WTC11 (cell line): ENCODE measurements around the gene BUD23. TPM values are rescaled to one million over a fixed set of nuclear protein-coding genes. Genes with fewer than 3 reads are reported as not detected.

Experiments used
- ATAC-seq: fragments of 200-7000 bp; cut with Tn5 transposase; 2 replicates; pipeline ENCODE4 v1.10.0; 2021; ENCODE audit warnings: mild to moderate bottlenecking, moderate library complexity
- CTCF ChIA-PET: fragments of 300-600 bp; sonication (Branson Sonifier 250); formaldehyde crosslinking; loops from one replicate; lab custom pipeline; 2021; ENCODE audit warnings: antibody characterized with exemption; lab: Charles Lee
- POLR2A ChIA-PET: fragments of 350-600 bp; sonication (Branson Sonifier 250); formaldehyde crosslinking; loops from one replicate; lab custom pipeline; 2021; ENCODE audit warnings: antibody characterized with exemption; lab: Charles Lee
- DNase-seq: peaks from one replicate; pipeline ENCODE4 v3.0.0; 2021; ENCODE audit warnings: low spot score
- H3K27ac Mint-ChIP-seq: 2 replicates; pipeline ENCODE4 v1.8.0; 2021; ENCODE audit warnings: mixed read lengths
- H3K27me3 Mint-ChIP-seq: 2 replicates; pipeline ENCODE4 v1.8.0; 2021; ENCODE audit warnings: low read depth, mild to moderate bottlenecking, moderate library complexity, mixed read lengths
- H3K36me3 Mint-ChIP-seq: 2 replicates; pipeline ENCODE4 v1.8.0; 2021; ENCODE audit warnings: mixed read lengths
- H3K4me1 Mint-ChIP-seq: 2 replicates; pipeline ENCODE4 v1.8.0; 2022; ENCODE audit warnings: mixed read lengths
- H3K4me3 Mint-ChIP-seq: 2 replicates; pipeline ENCODE4 v1.8.0; 2021; ENCODE audit warnings: mild to moderate bottlenecking, moderate library complexity, mixed read lengths
- H3K9me3 Mint-ChIP-seq: 2 replicates; pipeline ENCODE4 v1.8.0; 2021; ENCODE audit warnings: mixed read lengths
- FOXJ3 ChIP-seq: sonication (generic); formaldehyde crosslinking; IDR thresholded peaks from 2 replicates; pipeline ENCODE4 v1.9.0; 2021; ENCODE audit warnings: missing genetic modification reagents, mild to moderate bottlenecking, borderline replicate concordance
- GABPB1 ChIP-seq: sonication (generic); formaldehyde crosslinking; IDR thresholded peaks from 2 replicates; pipeline ENCODE4 v1.8.1; 2023; ENCODE audit warnings: mild to moderate bottlenecking, missing genetic modification reagents
- IRF2 ChIP-seq: sonication (generic); formaldehyde crosslinking; IDR thresholded peaks from 2 replicates; pipeline ENCODE4 v1.8.0; 2022; ENCODE audit warnings: low read depth, missing genetic modification reagents, borderline replicate concordance
- JUN ChIP-seq: sonication (generic); formaldehyde crosslinking; IDR thresholded peaks from 2 replicates; pipeline ENCODE4 v1.8.0; 2023; ENCODE audit warnings: mild to moderate bottlenecking, missing genetic modification reagents
- MXD4 ChIP-seq: fragments of 250-450 bp; sonication (Bioruptor Pico); IDR thresholded peaks from 2 replicates; pipeline ENCODE4 v1.8.0; 2021; ENCODE audit warnings: mild to moderate bottlenecking, moderate library complexity, borderline replicate concordance
- NFE2L1 ChIP-seq: sonication (generic); formaldehyde crosslinking; IDR thresholded peaks from 2 replicates; pipeline ENCODE4 v1.8.1; 2023; ENCODE audit warnings: missing genetic modification reagents
- NR3C1 ChIP-seq: sonication (generic); formaldehyde crosslinking; conservative IDR thresholded peaks from 2 replicates; pipeline ENCODE4 v1.8.1; 2023; ENCODE audit warnings: low read depth, mild to moderate bottlenecking, missing genetic modification reagents
- RELA ChIP-seq: sonication (generic); formaldehyde crosslinking; IDR thresholded peaks from 2 replicates; pipeline ENCODE4 v1.8.1; 2022; ENCODE audit warnings: missing genetic modification reagents, mild to moderate bottlenecking, borderline replicate concordance
- SMAD4 ChIP-seq: sonication (generic); formaldehyde crosslinking; IDR thresholded peaks from 2 replicates; pipeline ENCODE4 v1.8.0; 2022; ENCODE audit warnings: mild to moderate bottlenecking, missing genetic modification reagents
- ZNF121 ChIP-seq: sonication (generic); formaldehyde crosslinking; IDR thresholded peaks from 2 replicates; pipeline ENCODE4 v1.8.0; 2023; ENCODE audit warnings: missing genetic modification reagents
- ZNF138 ChIP-seq: sonication (generic); formaldehyde crosslinking; conservative IDR thresholded peaks from 2 replicates; pipeline ENCODE4 v1.8.1; 2022; ENCODE audit warnings: mild to moderate bottlenecking, moderate library complexity, missing genetic modification reagents
- ZNF396 ChIP-seq: fragments of 250-450 bp; sonication (Bioruptor Pico); IDR thresholded peaks from 2 replicates; pipeline ENCODE4 v1.8.0; 2021; ENCODE audit warnings: mild to moderate bottlenecking, moderate library complexity, borderline replicate concordance
- ZNF423 ChIP-seq: fragments of 250-450 bp; sonication (Bioruptor Pico); IDR thresholded peaks from 2 replicates; pipeline ENCODE4 v2.1.2; 2022; ENCODE audit warnings: mild to moderate bottlenecking, moderate library complexity
- total RNA-seq: library from RNA; stranded (reverse); gene quantifications from 3 replicates; pipeline ENCODE4 v1.2.3, GENCODE V29; 2021
- TF ChIP-seq, protein P1 (sequence below): sonication (generic); formaldehyde crosslinking; IDR thresholded peaks from 2 replicates; pipeline ENCODE4 v1.8.0; 2023; ENCODE audit warnings: missing genetic modification reagents, mild to moderate bottlenecking, borderline replicate concordance
- TF ChIP-seq, protein P2 (sequence below): sonication (generic); formaldehyde crosslinking; IDR thresholded peaks from 2 replicates; pipeline ENCODE4 v1.8.1; 2023; ENCODE audit warnings: mild to moderate bottlenecking, missing genetic modification reagents
- TF ChIP-seq, protein P3 (sequence below): sonication (generic); formaldehyde crosslinking; IDR thresholded peaks from 2 replicates; pipeline ENCODE4 v1.8.0; 2022; ENCODE audit warnings: mild to moderate bottlenecking, missing genetic modification reagents
- TF ChIP-seq, protein P4 (sequence below): fragments of 250-450 bp; sonication (Bioruptor Pico); IDR thresholded peaks from 2 replicates; pipeline ENCODE4 v1.9.0; 2021; ENCODE audit warnings: mild to moderate bottlenecking
- TF ChIP-seq, protein P5 (sequence below): fragments of 250-450 bp; sonication (Bioruptor Pico); IDR thresholded peaks from 2 replicates; pipeline ENCODE4 v1.9.0; 2021; ENCODE audit warnings: mild to moderate bottlenecking, borderline replicate concordance
- TF ChIP-seq, protein P6 (sequence below): sonication (generic); formaldehyde crosslinking; IDR thresholded peaks from 2 replicates; pipeline ENCODE4 v1.8.1; 2022; ENCODE audit warnings: missing genetic modification reagents, borderline replicate concordance
- TF ChIP-seq, protein P7 (sequence below): sonication (generic); formaldehyde crosslinking; IDR thresholded peaks from 2 replicates; pipeline ENCODE4 v1.8.1; 2022; ENCODE audit warnings: low read depth, mild to moderate bottlenecking, moderate library complexity, missing genetic modification reagents, borderline replicate concordance
- TF ChIP-seq, protein P8 (sequence below): sonication (generic); formaldehyde crosslinking; IDR thresholded peaks from 2 replicates; pipeline ENCODE4 v1.8.1; 2022; ENCODE audit warnings: mild to moderate bottlenecking, moderate library complexity, missing genetic modification reagents

The BUD23 gene
- total RNA-seq, 1 experiment from 2014 or later, result 91.9 TPM

DNA sequence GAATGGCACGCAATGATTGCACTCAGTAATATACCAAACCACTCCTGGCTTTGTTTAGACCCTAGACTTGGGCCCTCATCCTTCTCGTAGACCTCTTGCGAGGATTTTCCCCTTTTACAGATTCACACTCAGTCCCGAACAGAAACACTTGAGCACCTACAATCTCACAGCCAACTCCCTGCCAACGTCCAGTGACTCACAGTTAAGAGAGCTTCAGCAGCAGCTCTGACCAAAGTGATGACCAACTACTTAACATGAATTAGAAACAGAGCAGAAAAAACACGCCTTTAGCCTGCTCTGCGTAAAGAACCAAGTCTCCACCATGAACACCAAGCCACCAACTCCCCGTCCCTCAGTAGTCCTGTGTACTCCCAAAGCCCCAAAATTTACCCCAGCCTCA, 2.4 kb upstream of the BUD23 start (continued):
- TF ChIP-seq, protein P1, sequence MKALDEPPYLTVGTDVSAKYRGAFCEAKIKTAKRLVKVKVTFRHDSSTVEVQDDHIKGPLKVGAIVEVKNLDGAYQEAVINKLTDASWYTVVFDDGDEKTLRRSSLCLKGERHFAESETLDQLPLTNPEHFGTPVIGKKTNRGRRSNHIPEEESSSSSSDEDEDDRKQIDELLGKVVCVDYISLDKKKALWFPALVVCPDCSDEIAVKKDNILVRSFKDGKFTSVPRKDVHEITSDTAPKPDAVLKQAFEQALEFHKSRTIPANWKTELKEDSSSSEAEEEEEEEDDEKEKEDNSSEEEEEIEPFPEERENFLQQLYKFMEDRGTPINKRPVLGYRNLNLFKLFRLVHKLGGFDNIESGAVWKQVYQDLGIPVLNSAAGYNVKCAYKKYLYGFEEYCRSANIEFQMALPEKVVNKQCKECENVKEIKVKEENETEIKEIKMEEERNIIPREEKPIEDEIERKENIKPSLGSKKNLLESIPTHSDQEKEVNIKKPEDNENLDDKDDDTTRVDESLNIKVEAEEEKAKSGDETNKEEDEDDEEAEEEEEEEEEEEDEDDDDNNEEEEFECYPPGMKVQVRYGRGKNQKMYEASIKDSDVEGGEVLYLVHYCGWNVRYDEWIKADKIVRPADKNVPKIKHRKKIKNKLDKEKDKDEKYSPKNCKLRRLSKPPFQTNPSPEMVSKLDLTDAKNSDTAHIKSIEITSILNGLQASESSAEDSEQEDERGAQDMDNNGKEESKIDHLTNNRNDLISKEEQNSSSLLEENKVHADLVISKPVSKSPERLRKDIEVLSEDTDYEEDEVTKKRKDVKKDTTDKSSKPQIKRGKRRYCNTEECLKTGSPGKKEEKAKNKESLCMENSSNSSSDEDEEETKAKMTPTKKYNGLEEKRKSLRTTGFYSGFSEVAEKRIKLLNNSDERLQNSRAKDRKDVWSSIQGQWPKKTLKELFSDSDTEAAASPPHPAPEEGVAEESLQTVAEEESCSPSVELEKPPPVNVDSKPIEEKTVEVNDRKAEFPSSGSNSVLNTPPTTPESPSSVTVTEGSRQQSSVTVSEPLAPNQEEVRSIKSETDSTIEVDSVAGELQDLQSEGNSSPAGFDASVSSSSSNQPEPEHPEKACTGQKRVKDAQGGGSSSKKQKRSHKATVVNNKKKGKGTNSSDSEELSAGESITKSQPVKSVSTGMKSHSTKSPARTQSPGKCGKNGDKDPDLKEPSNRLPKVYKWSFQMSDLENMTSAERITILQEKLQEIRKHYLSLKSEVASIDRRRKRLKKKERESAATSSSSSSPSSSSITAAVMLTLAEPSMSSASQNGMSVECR (CRISPR knock-in tag), result no peak
- TF ChIP-seq, protein P2, sequence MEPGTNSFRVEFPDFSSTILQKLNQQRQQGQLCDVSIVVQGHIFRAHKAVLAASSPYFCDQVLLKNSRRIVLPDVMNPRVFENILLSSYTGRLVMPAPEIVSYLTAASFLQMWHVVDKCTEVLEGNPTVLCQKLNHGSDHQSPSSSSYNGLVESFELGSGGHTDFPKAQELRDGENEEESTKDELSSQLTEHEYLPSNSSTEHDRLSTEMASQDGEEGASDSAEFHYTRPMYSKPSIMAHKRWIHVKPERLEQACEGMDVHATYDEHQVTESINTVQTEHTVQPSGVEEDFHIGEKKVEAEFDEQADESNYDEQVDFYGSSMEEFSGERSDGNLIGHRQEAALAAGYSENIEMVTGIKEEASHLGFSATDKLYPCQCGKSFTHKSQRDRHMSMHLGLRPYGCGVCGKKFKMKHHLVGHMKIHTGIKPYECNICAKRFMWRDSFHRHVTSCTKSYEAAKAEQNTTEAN (CRISPR knock-in tag), result no peak
- no peak for TF ChIP-seq GABPB1 (CRISPR knock-in tag)
- TF ChIP-seq, protein P3, sequence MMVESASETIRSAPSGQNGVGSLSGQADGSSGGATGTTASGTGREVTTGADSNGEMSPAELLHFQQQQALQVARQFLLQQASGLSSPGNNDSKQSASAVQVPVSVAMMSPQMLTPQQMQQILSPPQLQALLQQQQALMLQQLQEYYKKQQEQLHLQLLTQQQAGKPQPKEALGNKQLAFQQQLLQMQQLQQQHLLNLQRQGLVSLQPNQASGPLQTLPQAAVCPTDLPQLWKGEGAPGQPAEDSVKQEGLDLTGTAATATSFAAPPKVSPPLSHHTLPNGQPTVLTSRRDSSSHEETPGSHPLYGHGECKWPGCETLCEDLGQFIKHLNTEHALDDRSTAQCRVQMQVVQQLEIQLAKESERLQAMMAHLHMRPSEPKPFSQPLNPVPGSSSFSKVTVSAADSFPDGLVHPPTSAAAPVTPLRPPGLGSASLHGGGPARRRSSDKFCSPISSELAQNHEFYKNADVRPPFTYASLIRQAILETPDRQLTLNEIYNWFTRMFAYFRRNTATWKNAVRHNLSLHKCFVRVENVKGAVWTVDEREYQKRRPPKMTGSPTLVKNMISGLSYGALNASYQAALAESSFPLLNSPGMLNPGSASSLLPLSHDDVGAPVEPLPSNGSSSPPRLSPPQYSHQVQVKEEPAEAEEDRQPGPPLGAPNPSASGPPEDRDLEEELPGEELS (CRISPR knock-in tag), result no peak
- TF ChIP-seq, protein P4, sequence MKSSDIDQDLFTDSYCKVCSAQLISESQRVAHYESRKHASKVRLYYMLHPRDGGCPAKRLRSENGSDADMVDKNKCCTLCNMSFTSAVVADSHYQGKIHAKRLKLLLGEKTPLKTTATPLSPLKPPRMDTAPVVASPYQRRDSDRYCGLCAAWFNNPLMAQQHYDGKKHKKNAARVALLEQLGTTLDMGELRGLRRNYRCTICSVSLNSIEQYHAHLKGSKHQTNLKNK (CRISPR knock-in tag), result no peak
- TF ChIP-seq MXD4 (CRISPR knock-in tag), result no peak
- no peak for TF ChIP-seq ZNF423 (CRISPR knock-in tag)
- TF ChIP-seq ZNF121, result no peak
- no peak for TF ChIP-seq IRF2 (CRISPR knock-in tag)
- TF ChIP-seq FOXJ3 (CRISPR knock-in tag), result no peak
- no peak for TF ChIP-seq SMAD4
- TF ChIP-seq, protein P5, sequence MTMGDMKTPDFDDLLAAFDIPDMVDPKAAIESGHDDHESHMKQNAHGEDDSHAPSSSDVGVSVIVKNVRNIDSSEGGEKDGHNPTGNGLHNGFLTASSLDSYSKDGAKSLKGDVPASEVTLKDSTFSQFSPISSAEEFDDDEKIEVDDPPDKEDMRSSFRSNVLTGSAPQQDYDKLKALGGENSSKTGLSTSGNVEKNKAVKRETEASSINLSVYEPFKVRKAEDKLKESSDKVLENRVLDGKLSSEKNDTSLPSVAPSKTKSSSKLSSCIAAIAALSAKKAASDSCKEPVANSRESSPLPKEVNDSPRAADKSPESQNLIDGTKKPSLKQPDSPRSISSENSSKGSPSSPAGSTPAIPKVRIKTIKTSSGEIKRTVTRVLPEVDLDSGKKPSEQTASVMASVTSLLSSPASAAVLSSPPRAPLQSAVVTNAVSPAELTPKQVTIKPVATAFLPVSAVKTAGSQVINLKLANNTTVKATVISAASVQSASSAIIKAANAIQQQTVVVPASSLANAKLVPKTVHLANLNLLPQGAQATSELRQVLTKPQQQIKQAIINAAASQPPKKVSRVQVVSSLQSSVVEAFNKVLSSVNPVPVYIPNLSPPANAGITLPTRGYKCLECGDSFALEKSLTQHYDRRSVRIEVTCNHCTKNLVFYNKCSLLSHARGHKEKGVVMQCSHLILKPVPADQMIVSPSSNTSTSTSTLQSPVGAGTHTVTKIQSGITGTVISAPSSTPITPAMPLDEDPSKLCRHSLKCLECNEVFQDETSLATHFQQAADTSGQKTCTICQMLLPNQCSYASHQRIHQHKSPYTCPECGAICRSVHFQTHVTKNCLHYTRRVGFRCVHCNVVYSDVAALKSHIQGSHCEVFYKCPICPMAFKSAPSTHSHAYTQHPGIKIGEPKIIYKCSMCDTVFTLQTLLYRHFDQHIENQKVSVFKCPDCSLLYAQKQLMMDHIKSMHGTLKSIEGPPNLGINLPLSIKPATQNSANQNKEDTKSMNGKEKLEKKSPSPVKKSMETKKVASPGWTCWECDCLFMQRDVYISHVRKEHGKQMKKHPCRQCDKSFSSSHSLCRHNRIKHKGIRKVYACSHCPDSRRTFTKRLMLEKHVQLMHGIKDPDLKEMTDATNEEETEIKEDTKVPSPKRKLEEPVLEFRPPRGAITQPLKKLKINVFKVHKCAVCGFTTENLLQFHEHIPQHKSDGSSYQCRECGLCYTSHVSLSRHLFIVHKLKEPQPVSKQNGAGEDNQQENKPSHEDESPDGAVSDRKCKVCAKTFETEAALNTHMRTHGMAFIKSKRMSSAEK (CRISPR knock-in tag), result no peak

DNA sequence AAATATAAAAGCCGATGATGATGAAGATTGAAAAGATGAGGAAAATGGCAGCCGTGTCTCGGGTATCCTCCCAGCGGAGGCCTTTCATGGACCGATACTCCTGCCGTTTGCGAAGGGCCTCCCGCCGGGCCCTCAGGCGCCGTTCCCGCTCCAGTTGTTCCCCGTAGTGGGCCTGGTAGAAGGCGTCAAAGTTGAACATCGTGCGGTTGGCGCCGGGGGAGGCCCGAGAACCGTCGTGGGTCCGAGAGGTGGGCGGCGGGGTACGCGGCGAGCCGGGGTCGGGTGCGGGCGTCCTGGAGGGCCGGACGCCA, 697 bp upstream of the BUD23 start:
- CTCF ChIA-PET, result no interaction called here
- Mint-ChIP-seq H3K27ac (peak overlapping the region; percentile 53; the same call in 1 of the 2 replicates), H3K9me3 (no peaks in the 10 kb centered on the region), H3K4me1 (peaks cover 19% of the 10 kb centered on the region), H3K36me3 (peaks cover 28% of the 10 kb centered on the region), H3K27me3 (no peaks in the 10 kb centered on the region), H3K4me3 (peak overlapping the region; percentile 95)
- no peak for ATAC-seq
- POLR2A ChIA-PET, result no interaction called here
- no peak for DNase-seq
- no peak for TF ChIP-seq ZNF423 (CRISPR knock-in tag)
- TF ChIP-seq, protein P6, sequence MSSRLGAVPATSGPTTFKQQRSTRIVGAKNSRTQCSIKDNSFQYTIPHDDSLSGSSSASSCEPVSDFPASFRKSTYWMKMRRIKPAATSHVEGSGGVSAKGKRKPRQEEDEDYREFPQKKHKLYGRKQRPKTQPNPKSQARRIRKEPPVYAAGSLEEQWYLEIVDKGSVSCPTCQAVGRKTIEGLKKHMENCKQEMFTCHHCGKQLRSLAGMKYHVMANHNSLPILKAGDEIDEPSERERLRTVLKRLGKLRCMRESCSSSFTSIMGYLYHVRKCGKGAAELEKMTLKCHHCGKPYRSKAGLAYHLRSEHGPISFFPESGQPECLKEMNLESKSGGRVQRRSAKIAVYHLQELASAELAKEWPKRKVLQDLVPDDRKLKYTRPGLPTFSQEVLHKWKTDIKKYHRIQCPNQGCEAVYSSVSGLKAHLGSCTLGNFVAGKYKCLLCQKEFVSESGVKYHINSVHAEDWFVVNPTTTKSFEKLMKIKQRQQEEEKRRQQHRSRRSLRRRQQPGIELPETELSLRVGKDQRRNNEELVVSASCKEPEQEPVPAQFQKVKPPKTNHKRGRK (CRISPR knock-in tag), result no peak
- no peak for TF ChIP-seq ZNF138 (CRISPR knock-in tag)
- no peak for TF ChIP-seq ZNF396 (CRISPR knock-in tag)
- TF ChIP-seq NFE2L1, result no peak
- TF ChIP-seq RELA (CRISPR knock-in tag), result peak; percentile 67; the same call in 1 of the 2 replicates
- TF ChIP-seq, protein P7, sequence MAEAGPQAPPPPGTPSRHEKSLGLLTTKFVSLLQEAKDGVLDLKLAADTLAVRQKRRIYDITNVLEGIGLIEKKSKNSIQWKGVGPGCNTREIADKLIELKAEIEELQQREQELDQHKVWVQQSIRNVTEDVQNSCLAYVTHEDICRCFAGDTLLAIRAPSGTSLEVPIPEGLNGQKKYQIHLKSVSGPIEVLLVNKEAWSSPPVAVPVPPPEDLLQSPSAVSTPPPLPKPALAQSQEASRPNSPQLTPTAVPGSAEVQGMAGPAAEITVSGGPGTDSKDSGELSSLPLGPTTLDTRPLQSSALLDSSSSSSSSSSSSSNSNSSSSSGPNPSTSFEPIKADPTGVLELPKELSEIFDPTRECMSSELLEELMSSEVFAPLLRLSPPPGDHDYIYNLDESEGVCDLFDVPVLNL (CRISPR knock-in tag), result no peak
- no peak for TF ChIP-seq NR3C1 (CRISPR knock-in tag)
- TF ChIP-seq, protein P8, sequence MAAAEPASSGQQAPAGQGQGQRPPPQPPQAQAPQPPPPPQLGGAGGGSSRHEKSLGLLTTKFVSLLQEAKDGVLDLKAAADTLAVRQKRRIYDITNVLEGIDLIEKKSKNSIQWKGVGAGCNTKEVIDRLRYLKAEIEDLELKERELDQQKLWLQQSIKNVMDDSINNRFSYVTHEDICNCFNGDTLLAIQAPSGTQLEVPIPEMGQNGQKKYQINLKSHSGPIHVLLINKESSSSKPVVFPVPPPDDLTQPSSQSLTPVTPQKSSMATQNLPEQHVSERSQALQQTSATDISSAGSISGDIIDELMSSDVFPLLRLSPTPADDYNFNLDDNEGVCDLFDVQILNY (CRISPR knock-in tag), result 0 out of 2 replicates have a peak, but pooled peaks have one; percentile 2
- TF ChIP-seq JUN (CRISPR knock-in tag), result no peak
